WI38 (cell line): ENCODE data around the gene SOCS7.

Experiments used
- H3K4me3 ChIP-seq: 2 replicates; pipeline ENCODE4 v1.5.1; 2011; ENCODE audit warnings: low read depth, mild to moderate bottlenecking, control low read depth, low read length
- CTCF ChIP-seq: IDR thresholded peaks from 2 replicates; pipeline ENCODE4 v1.5.1; 2012; ENCODE audit warnings: low read depth, mild to moderate bottlenecking, control low read depth, low read length

SOCS7 gene, protein sequence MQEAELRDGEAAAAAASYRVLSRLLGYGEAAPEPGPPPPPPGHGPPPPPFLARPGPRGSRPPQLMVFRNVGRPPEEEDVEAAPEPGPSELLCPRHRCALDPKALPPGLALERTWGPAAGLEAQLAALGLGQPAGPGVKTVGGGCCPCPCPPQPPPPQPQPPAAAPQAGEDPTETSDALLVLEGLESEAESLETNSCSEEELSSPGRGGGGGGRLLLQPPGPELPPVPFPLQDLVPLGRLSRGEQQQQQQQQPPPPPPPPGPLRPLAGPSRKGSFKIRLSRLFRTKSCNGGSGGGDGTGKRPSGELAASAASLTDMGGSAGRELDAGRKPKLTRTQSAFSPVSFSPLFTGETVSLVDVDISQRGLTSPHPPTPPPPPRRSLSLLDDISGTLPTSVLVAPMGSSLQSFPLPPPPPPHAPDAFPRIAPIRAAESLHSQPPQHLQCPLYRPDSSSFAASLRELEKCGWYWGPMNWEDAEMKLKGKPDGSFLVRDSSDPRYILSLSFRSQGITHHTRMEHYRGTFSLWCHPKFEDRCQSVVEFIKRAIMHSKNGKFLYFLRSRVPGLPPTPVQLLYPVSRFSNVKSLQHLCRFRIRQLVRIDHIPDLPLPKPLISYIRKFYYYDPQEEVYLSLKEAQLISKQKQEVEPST

DNA sequence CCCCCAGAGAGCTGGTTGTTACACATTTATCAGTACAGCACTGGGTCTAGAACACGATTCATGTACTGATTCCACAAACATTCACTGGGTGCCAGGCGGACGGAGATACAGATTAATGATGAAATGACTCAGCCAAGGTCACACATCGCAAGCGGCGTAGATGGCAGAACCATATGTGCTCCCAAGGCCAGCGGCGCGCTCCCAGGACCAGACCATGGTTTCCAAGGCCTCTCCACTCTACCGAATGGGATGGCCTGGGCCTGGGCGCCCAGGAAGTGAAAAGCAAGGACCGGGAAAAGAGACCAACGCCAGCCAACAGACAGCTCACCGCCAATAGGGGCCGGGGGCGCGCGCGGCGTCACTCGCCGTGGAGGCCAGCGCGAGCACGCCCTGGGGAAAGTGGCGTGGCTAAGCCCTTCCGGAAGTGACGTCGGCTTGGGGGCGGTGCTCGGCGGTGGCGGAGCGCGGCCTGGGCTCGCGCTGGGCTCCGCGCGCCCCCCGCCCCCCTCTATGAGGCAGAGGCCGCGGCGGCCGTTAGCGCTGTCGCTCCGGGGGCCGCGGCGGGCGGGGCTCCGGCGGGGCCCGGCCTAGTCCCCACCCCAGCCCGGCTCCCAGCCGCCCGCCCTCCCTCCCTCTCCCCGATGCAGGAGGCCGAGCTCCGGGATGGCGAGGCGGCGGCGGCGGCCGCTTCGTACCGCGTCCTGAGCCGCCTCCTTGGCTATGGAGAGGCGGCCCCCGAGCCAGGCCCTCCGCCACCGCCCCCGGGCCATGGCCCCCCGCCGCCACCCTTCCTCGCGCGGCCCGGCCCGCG is at the start of gene SOCS7:
SOCS7 (plus strand) TSS at position 433 of the 811 bp plus-strand sequence; CDS start at position 642, 209 bp downstream.
- TF ChIP-seq CTCF, result no peak
- peak within 1 kb of the TSS; percentile 81 for H3K4me3 ChIP-seq

DNA sequence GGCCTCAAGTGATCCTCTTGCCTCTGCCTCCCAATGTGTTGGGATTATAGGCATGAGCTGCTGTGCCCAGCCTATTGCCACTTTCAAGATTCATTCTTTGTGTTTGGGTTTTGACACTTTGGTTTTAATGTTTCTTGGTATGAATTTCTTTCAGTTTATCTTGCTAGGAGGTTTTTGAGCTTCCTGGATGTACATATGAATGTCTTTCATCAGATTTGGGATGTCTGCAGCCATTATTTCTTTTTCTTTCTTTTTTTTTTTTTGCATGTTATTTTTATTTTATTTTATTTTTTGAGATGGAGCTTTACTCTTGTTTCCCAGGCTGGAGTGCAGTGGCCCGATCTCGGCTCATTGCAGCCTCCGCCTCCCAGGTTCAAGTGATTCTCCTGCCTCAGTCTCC is 36.1 kb upstream of the SOCS7 start:
- no peak for TF ChIP-seq CTCF
- no peak overlapping the region for H3K4me3 ChIP-seq

DNA sequence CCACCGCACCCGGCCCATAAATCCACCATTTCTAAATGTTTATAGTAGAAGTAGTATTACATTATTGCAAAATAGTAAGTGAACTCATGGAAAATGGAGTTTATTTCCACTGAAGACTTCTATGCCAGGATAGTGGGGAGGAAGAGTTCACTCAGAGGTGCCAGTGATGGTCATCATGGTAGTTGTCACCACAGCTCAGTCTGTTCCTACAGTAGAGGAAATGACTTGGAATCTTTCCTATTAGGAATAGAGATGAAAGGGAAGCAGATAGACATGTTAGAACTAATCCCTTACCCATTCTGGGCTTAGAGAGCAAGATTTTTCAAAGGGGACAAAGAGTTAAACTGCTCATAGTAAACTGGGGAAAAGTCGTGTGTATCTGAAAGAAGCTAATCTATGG is 34.6 kb upstream of the SOCS7 start:
- TF ChIP-seq CTCF, result no peak
- H3K4me3 ChIP-seq, result no peak overlapping the region

GRCh38 chr17:38320482-38320881 is 31.2 kb upstream of the SOCS7 start:
- no peak for TF ChIP-seq CTCF
- H3K4me3 ChIP-seq, result no peak overlapping the region

- H3K4me3 ChIP-seq, result no peak overlapping the region
- peak; percentile 51 for TF ChIP-seq CTCF
These were observed 29.4 kb upstream of the SOCS7 start for GRCh38 chr17:38322156-38322779.

DNA sequence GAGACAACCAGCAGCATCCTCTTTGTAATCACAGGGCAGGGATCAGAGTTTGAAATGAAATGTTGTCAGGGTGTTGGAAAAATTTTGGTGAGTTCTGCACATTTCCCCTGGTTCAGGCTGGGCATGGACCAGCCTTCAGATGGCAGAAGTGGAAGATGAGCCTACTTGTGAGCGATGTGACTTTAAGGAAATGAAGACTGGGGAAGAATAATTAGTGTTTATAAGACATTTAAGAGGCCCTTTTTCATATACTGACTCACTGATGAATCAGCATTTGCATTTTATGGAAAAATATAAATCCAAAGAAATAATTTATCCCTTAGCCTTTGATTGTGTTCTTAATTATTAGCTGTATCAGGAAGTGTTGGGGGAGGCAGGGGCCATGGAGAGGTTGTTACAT is 28.7 kb upstream of the SOCS7 start:
- no peak overlapping the region for H3K4me3 ChIP-seq
- no peak for TF ChIP-seq CTCF
